RCC 7860 (cell line): Measurements from ENCODE around the gene BAZ2A.
A peak's percentile ranks its signal among the peaks of the same experiment; 100 is the strongest.
"Not testable (repeated sequence)": the region's sequence is repeated elsewhere in the genome, so short reads cannot be mapped to it uniquely, and the experiment has no call there.

Experiments
- DNase-seq: peaks from one replicate; pipeline ENCODE4 v3.0.0-alpha.2; 2015; ENCODE audit warnings: low spot score
- FAIRE-seq: peaks from 2 replicates; lab custom pipeline; 2012; peaks lifted over from hg19 to GRCh38; lab: Jason Lieb, UNC

BAZ2A gene

DNA sequence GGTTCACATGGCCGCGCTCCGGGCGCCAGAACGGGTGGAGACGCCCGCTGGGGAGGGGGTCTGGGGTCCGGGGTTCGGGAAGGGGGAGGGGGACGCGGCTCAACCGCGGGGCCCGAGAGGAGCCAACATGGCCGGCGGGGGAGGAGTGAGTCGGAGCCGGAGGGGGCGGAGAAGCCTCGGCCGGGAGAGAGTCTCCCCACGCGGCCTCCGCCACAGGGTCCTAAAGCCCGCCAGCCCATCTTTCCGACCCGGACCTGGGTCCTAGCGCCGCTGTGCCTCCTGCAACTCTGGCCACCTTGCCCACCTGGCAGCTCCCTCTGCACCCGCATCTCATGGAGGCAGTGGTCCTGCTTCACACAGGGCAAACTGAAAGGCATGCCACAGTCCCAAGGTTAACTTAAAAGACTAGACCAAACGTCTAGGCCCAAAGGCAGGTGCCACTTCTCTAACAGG, at the start of gene BAZ2A:
TSS of gene BAZ2A (minus strand) at position 147 of the 453 bp plus-strand sequence. CDS start 12,796 bp downstream, outside the sequence.
- peak; percentile 44 for DNase-seq

DNA sequence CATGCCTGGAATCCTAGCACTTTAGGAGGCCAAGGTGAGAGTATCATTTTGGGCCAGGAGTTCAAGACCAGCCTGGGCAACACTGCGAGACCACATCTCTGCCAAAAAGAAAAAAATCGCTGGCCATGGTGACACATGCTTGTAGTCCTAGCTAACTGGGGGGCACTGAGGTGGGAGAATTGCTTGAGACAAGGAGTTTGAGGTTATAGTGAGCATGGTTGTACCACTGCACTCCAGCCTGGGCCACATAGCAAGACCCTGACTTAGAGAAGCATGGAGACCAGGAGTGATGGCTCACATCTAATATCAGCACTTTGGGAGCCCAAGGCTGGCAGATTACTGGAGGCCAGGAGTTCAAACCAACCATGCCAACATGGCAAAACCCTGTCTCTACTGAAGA, 48.7 kb upstream of the BAZ2A start:
- DNase-seq (no peak), FAIRE-seq (no peak)

More for the DNA sequence above, at the start of gene BAZ2A:
- FAIRE-seq = no peak

DNA sequence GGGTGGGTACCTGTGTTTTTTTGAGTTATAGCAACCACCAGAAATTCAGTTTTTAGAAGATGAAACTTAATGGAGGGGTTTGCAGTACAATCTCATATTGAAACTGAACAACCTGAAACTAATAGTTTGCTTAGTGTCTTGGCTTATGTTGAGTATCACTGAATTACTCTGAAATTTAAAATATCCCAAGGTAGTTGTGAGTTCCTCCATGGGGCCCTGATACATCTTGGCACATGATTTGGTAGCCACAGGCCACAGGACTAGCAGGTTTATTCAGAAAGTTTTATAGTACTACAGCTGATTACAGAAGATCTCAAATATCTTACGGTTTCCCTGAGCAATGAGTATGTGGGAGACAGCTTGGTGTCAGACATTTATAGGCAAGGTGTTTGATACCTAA, 47.6 kb upstream of the BAZ2A start:
- FAIRE-seq (no peak), DNase-seq (no peak)

DNA sequence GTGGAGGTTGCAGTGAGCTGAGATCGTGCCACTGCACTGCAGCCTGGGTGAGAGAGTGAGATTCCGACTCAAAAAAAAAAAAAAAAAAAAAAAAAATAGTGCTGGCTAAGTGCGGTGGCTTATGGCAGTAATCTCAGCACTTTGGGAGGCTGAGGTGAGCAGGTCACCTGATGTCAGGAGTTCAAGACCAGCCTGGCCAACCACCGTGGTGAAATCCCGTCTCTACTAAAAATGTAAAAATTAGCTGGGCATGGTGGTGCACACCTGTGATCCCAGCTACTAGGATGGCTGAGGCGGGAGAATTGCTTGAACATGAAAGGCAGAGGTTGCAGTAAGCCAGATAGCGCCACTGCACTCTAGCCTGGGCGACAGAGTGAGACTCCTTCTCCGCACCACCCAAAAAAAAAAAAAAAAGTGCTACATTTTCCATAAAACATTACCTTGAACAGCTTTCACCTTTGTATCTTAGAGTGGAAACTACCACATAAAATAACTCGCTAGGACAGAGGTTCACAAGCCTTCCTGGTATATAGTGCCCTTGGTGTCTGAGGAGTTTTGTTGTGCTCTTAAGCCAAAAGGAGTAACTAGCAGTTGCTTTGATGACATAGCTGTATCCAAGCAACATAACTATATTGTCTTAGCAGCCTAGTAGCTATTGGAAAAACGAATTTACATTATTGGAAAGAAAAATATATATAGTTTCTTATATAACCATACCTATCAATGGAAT, 46.9 kb upstream of the BAZ2A start:
- DNase-seq (no peak), FAIRE-seq (no peak)

DNA sequence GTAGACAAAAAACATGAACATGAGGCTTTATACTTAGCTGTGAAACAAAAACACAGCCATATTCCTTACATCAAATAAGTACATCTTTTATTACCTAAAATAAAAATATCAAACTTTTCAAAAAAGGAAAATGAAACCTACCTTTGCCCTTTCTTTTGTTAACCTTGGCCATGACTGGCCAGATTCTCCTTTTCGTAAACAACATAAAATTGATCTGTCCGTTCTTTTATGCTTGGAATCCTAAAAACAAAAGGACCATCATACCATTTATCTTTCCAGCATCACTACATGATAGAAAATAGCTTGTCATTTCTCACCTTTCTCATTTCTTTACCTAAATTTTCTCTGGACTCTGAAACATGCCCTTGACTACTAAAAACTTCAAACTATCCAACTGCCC, 41.5 kb upstream of the BAZ2A start:
- FAIRE-seq = no peak
- no peak for DNase-seq

DNA sequence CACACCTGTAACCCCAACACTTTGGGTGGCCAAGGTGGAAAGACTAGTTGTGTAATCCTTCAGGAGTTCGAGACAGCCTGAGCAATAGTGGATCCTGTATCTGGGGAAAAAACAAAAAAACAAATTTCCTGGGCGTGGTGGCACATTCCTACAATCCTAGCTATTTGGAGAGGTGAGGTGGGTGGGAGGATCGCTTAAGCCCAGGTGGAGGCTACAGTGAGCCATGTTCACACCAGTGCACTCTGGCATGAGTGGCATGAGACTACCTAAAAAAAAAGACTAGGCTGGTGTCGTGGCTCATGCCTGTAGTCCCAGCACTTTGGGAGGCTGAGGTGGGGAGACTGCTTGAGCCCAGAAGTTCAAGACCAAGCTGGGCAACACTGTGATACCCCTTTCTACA, 40.7 kb upstream of the BAZ2A start:
- no peak for DNase-seq
- no peak for FAIRE-seq

DNA sequence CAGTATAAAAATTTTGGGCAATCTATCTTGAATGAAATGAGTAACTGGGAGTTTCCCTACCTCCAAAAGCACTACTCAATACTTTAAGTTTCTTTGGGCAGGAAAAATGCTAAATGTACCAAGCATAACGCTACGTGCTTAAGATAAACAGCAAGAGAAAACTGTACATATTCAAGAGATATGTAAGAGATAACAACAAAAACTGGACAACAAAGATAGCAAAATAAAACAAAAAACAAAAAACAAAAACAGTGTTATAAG, 38.0 kb upstream of the BAZ2A start:
- FAIRE-seq (no peak), DNase-seq (no peak)

DNA sequence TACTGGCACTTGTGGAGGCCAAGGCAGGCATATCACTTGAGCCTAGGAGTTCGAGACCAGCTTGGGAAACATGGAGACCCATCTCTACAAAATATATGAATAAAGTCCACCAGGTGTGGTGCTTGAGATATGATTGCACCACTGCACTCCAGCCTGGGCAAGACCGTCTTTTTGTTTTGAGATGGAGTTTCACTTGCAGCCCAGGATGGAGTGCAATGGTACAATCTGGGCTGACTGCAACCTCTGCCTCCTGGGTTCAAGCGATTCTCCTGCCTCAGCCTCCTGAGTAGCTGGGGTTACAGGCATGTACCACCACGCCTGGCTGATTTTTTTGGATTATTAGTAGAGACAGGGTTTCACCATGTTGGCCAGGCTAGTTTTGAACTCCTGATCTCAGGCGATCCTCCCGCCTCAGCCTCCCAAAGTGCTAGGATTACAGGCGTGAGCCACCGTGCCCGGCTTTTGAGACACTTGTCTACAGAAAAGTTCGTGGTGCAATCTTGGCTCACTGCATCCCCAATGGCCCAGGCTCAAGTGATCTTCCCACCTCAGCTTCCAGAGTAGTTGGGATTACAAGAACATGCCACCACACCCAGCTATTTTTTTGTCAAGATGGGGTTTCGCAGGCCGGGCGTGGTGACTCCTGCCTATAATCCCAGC, 32.0 kb upstream of the BAZ2A start:
- DNase-seq (no peak), FAIRE-seq (no peak)

DNA sequence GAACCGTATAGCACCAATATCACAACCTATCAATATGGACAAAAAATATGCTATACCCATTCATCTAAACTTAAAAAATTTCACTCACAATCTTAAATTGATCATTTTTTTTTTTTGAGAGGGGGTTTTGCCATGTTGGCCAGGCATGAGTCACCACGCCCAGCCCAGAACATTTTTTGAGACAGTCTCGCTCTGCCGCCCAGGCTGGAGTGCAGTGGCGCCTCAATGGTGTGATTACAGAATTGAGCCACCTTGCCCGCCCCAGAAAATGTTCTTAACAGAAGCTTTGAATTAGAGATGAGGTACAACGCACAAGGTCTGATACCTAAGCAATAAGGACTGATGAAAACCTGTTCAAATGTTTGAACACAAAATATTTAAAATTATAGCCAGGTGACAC, 31.4 kb upstream of the BAZ2A start:
- DNase-seq (no peak), FAIRE-seq (no peak)

DNA sequence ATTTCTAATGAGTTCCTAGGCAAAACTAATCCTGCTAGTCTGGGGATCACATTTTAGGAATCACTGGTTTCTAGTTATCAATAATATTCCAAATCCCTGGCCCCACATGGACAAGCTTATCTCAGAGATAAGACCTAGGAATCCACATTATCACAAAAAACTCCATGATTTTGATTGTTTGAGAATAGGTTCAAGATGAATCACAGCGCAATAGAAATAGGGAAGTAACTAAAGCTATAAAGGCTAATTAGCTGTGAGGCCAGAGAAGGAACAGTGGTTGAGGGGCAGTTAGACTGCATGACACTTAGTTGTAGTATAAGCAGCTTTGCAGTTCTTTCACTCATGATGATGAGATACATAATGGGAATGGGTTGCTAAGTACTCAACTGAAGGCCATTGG, 28.8 kb upstream of the BAZ2A start:
- DNase-seq (no peak), FAIRE-seq (no peak)

DNA sequence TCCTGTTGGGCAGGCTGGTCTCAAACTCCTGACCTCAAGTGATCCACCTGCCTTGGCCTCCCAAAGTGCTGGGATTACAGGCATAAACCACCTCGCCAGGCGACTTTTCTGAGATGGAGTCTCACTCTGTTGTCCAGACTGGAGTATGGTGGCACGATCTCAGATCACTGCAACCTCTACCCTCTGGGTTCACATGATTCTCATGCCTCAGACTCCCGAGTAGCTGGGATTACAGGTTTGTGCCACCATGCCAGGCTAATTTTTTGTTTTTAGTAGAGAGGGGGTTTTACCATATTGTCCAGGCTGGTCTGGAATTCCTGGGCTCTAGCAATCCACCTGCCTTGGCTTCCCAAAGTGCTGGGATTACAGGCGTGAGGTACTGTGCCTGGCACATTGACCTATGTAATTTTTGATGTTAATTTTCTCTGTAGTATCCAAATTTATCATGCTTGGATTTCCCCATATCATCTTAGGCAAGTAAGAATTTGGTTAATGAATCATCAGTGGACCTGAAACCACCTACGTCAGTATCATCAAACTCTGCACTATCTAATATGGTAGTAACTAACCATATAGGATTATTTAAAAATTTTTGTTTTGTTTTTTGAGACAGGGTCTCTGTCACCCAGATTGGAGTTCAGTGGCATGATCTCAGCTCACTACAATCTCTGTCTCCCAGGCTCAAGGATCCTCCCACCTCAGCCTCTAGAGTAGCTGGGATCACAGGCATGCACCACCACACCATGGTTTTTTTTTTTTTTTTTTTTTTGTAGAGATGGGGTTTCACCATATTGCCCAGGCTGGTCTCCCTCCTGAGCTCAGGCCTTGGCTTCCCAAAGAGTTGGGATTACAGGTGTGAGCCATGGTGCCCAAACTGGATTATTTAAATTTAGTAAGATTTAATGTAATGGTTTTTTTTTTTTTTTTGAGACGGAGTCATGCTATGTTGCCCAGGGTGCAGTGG, 27.6 kb upstream of the BAZ2A start:
- DNase-seq (no peak), FAIRE-seq (no peak)

DNA sequence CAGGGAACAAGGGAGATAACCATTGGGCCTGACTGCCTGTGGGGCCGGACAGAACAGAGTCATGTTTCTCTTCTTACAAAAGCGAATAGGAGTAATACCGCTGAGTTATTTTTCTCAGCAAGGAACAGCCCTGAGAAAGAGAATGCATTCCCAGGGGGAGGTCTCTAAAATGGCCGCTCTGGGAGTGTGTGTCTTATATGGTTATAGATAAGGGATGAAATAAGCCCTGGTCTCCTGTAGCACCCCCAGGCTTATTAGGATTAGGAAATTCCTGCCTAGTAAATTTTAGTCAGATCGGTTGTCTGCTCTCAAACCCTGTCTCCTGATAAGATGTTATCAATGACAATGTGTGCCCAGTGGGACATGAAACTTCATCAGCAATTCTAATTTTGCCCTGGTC, 23.7 kb upstream of the BAZ2A start:
- not testable (repeated sequence) for DNase-seq, FAIRE-seq

DNA sequence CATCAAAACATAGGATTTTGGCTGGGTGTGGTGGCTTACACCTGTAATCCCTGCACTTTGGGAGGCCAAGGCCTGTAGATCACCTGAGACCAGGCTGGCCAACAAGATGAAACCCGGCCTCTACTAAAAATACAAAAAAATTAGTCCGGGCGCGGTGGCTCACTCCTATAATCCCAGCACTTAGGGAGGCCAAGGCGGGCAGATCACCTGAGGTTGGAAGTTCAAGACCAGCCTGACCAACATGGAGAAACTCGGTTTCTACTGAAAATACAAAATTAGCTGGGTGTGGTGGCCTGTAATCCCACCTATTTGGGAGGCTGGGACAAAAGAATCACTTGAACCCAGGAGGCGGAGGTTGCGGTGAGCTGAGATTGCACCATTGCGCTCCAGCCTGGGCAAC, 17.9 kb upstream of the BAZ2A start:
- not testable (repeated sequence) for FAIRE-seq, DNase-seq

DNA sequence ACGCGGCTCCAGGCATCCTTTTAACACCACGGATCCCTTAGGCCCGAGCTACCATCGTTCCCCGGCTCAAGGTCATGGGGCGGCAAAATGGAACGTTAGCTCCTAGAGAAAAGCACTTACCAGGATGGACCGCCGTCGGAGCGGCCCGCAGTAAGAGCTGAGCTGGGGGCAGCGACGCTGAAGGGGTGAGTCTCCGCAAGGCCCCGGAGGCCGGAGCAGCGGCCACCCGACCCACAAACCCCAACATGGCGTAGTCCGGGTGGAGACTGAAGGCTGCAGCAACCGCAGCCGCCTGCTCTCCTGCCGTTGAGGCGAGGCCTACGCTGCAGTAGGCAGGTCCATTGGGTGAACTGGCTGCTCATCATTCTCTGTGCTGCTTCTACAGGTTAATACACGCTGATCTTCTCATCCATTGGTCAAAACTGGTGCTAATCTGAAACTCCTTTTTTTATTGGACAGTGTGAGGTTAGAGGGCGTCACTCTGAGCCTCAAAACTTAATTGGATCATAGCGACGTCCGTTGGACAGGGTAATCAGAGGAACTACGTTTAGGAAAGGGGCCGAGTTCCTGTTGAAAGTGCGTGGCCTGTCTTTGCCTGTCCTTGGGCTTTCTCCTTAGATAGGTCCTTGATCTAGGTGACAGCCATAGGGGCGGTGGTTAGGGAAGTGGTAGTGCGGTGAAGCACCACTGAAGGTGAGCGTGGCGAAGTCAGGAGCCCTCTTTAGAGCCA, 15.8 kb upstream of the BAZ2A start, which contains the start of gene ATP5F1B:
TSS of gene ATP5F1B (minus strand) at position 268 of the 730 bp plus-strand sequence. CDS start at position 247, 21 bp downstream.
- peak; percentile 93 for FAIRE-seq

DNA sequence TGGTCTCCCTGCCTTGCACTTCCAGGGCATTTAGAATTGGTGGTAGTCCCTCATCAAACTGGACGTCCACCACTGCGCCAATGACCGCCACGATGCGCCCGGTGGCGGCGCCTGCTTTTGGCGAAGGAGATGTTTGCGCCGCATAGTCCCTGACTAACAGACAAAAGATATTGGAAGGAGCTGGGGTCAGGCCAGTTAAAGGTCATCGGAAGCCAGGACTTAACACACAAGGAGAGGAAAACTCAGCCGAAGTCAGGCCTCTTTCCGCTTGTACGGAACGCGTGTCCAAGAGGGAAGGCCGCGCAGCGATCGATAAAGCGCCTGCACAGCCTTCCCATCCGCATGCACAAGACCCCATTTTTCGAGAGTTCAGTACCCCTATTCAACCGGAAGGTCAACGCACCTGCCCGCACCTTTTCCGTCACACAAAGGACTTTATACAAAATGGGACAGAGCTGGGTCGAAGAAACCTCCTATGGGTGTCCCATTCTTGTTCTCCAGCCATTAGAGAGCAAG, 15.1 kb upstream of the BAZ2A start:
- FAIRE-seq (no peak), DNase-seq (no peak)

More for the DNA sequence above, 15.8 kb upstream of the BAZ2A start, which contains the start of gene ATP5F1B:
- peak; percentile 100 for DNase-seq

DNA sequence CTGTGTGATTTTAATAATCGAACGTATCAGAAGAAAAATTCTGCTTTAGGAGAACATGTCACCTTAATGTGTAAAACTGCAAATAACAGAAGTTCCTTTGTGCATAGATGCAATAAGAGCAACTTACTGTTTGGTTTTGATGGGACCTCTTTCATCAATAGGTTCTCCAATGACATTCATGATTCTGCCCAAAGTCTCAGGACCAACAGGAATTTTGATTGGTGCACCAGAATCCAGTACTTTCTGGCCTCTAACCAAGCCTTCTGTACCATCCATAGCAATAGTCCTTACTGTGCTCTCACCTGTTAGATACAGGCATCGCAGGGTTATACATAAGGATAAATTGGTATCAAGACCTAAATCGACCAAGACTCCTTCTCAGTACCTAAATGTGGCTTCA, 14.5 kb upstream of the BAZ2A start:
- FAIRE-seq (no peak), DNase-seq (no peak)

DNA sequence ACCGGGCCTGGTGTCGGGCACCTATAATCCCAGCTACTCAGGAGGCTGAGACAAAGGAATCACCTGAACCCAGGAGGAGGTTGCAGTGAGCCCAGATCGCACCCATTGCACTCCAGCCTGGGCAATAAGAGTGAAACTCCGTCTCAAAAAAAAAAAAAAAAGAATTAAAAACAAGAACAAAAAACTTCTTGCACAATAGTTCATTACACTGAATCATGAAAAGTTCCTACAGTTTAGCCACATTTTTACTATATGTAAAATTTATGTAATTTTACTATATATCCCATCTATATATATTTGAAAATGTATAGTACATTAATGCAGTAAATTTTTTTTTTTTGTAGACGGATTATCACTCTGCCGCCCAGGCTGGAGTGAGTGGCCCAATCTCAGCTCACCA, 11.1 kb upstream of the BAZ2A start:
- no peak for DNase-seq
- no peak for FAIRE-seq

DNA sequence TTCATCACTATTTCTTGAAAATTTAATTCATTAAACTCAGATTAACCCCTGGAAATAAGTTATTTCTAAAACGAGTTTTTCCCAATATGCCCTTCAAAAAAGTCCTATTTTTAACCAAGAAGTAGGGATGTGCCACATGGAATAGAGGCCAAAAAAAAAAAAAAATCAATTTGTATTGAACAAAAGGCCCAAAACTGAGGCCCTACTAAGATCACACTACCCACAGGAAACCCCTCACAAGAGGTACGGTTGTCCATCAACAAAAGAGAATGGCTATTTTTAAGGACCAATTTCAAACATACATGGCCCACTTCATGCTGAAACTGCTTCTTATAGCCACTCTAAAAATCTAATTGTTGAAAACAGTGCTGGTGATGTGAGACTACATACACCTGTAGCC, 7.5 kb upstream of the BAZ2A start:
- FAIRE-seq (no peak), DNase-seq (no peak)

DNA sequence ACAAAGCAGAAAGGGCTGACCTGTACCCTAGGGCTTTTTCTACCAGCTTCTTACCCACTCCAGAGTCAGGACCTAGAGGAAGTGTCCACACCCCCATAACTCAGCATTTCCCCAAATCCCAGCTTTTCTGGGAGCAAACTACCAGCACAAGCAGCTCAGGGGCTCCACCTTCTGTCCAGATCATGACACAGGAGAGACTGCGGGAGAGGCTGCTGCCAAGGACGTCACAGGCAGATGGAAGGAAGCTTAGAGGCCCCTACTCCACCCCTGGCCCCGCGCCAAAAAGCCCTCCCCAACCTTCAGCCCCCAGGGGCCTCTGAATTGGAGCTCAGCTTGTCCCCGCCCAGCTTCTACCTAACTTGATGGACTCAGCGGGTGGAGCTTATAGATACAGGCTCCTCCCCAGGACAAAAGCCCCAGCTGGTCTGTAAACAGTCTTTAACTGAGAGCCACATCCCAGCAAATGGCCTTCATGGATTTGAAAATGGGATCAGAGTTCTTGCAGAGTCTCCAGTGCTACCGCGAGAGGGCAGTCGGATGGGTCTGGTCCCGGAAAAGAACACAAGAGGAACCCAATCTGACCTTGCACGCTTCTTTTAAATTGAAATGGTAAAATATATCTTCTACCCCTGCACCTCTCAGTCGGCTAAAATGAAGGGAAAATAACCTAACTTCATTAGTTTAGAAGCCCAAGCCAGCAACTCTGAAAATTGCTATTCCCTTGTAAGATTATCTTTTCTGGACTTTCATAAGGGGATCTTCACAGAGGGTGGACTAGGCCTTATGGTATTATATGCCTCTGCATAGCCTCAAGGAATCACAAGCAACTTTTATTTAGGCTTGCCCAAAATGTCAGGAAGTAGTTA, 6.8 kb upstream of the BAZ2A start:
- DNase-seq = peak; percentile 95

More for the DNA sequence above, 6.8 kb upstream of the BAZ2A start:
- peak; percentile 72 for FAIRE-seq
